Neuronal stem cell (in vitro differentiated cells): ENCODE results near the gene RAB11FIP2.

Source experiments
- DNase-seq: peaks from one replicate; pipeline ENCODE4 v3.0.0-alpha.2; 2013; ENCODE audit warnings: low spot score
- H2AFZ ChIP-seq: one replicate; pipeline ENCODE4 v1.6.1; 2013; ENCODE audit warnings: mild to moderate bottlenecking, low read length, inconsistent platforms
- H2AK5ac ChIP-seq: 2 replicates; pipeline ENCODE4 v1.6.1; 2013; ENCODE audit warnings: low read depth, mild to moderate bottlenecking, inconsistent platforms, low read length, moderate library complexity, mixed read lengths
- H2BK120ac ChIP-seq: 2 replicates; pipeline ENCODE4 v1.6.1; 2013; ENCODE audit warnings: low read depth, mild to moderate bottlenecking, inconsistent platforms, low read length, moderate library complexity, mixed read lengths
- H2BK12ac ChIP-seq: one replicate; pipeline ENCODE4 v1.6.1; 2013; ENCODE audit warnings: low read length, inconsistent platforms
- H2BK15ac ChIP-seq: 2 replicates; pipeline ENCODE4 v1.6.1; 2013; ENCODE audit warnings: mild to moderate bottlenecking, low read length, inconsistent platforms, mixed read lengths
- H2BK5ac ChIP-seq: one replicate; pipeline ENCODE4 v1.6.1; 2013; ENCODE audit warnings: inconsistent platforms, mild to moderate bottlenecking, low read length, moderate library complexity
- H3K14ac ChIP-seq: one replicate; pipeline ENCODE4 v1.6.1; 2013; ENCODE audit warnings: low read length, inconsistent platforms
- H3K18ac ChIP-seq: 2 replicates; pipeline ENCODE4 v1.6.1; 2013; ENCODE audit warnings: low read length, inconsistent platforms
- H3K23ac ChIP-seq: 2 replicates; pipeline ENCODE4 v1.6.1; 2013; ENCODE audit warnings: low read depth, mild to moderate bottlenecking, mixed read lengths, low read length, inconsistent platforms; ENCODE audit not compliant: poor library complexity
- H3K27ac ChIP-seq: replicated peaks from 3 replicates; pipeline ENCODE4 v1.5.1; 2013; ENCODE audit warnings: low read length, inconsistent platforms
- H3K27me3 ChIP-seq, 3 experiments: 2 replicates each; pipeline ENCODE4 v1.6.1; 2013; ENCODE audit warnings: low read length in 3 of 3, mild to moderate bottlenecking in 2 of 3, inconsistent platforms in 1 of 3, low read depth in 1 of 3, mixed read lengths in 1 of 3, moderate library complexity in 1 of 3; ENCODE audit not compliant: control insufficient read depth in 3 of 3, insufficient read depth in 3 of 3
- H3K36me3 ChIP-seq, 2 donors: replicated peaks in 1 of 2; 2 replicates each; pipeline ENCODE4 v1.6.1; 2013; ENCODE audit warnings: low read length in 2 of 2; ENCODE audit not compliant: control insufficient read depth in 2 of 2, insufficient read depth in 2 of 2
- H3K4ac ChIP-seq: 2 replicates; pipeline ENCODE4 v1.6.1; 2013; ENCODE audit warnings: inconsistent platforms, mild to moderate bottlenecking, low read length, moderate library complexity
- H3K4me1 ChIP-seq, 2 donors: 1 replicate in 1 of 2; 2 replicates in 1 of 2; pipeline ENCODE4 v1.6.1; 2013; ENCODE audit warnings: low read length in 2 of 2, low read depth in 1 of 2; ENCODE audit not compliant: control insufficient read depth in 2 of 2, insufficient read depth in 1 of 2
- H3K4me2 ChIP-seq: one replicate; pipeline ENCODE4 v1.6.1; 2013; ENCODE audit warnings: mild to moderate bottlenecking, low read length, inconsistent platforms; ENCODE audit not compliant: insufficient read depth, poor library complexity, severe bottlenecking
- H3K4me3 ChIP-seq, 2 donors: 2 replicates each; pipeline ENCODE4 v1.5.1; 2013; ENCODE audit warnings: low read length in 2 of 2, mild to moderate bottlenecking in 2 of 2, inconsistent platforms in 1 of 2, moderate library complexity in 1 of 2
- H3K79me1 ChIP-seq: one replicate; pipeline ENCODE4 v1.6.1; 2013; ENCODE audit warnings: low read depth, mild to moderate bottlenecking, inconsistent platforms, low read length, moderate library complexity
- H3K9ac ChIP-seq: one replicate; pipeline ENCODE4 v1.6.1; 2013; ENCODE audit warnings: mild to moderate bottlenecking, low read depth, low read length, inconsistent platforms; ENCODE audit not compliant: poor library complexity
- H3K9me3 ChIP-seq, 2 donors: replicated peaks in 1 of 2; 2 replicates each; pipeline versions ENCODE3 to v1.6.1; 2013; ENCODE audit warnings: low read length in 2 of 2, mild to moderate bottlenecking in 2 of 2, inconsistent platforms in 1 of 2, low read depth in 1 of 2, mixed read lengths in 1 of 2, moderate library complexity in 1 of 2; ENCODE audit not compliant: control insufficient read depth in 2 of 2, insufficient read depth in 1 of 2
- H4K8ac ChIP-seq: one replicate; pipeline ENCODE4 v1.6.1; 2013; ENCODE audit warnings: low read depth, mild to moderate bottlenecking, inconsistent platforms, low read length, moderate library complexity
- H4K91ac ChIP-seq: one replicate; pipeline ENCODE4 v1.6.1; 2013; ENCODE audit warnings: low read length, low read depth, mild to moderate bottlenecking, inconsistent platforms; ENCODE audit not compliant: poor library complexity
- WGBS, 2 donors: extraction: QIAGEN DNeasy Blood & Tissue Kit; methylation state at CpG; one replicate each; pipeline ENCODE4 v1.1.7; 2013; ENCODE audit warnings: missing lambda C conversion rate in 2 of 2, mixed read lengths in 1 of 2; ENCODE audit not compliant: insufficient read length in 2 of 2, insufficient replicate concordance in 1 of 2; ENCODE audit errors: extremely low coverage in 2 of 2; 5-methylcytosine and 5-hydroxymethylcytosine counted together

RAB11FIP2 gene

GRCh38 chr10:118031351-118032075 lies 15.2 kb downstream of the RAB11FIP2 start:
- Histone ChIP-seq H3K36me3 (peaks cover 4 to 17% of the 10 kb centered on the region in 2 donors), H3K27me3 (no peaks in the 10 kb centered on the region), H2BK5ac (no peak overlapping the region), H2BK15ac (no peak overlapping the region), H3K18ac (no peak overlapping the region), H2AK5ac (no peak overlapping the region), H2BK120ac (no peak overlapping the region), H3K23ac (no peak overlapping the region), H4K91ac (no peak overlapping the region), H3K9me3 (no peaks in the 10 kb centered on the region), H3K27ac (no peak overlapping the region), H3K4me1 (peaks cover 3 to 10% of the 10 kb centered on the region in 2 donors), H3K79me1 (no peaks in the 10 kb centered on the region), H3K4me2 (no peak overlapping the region), H3K9ac (no peak overlapping the region), H3K14ac (no peak overlapping the region), H3K4ac (no peak overlapping the region), H2BK12ac (no peak overlapping the region), H2AFZ (no peak overlapping the region), H4K8ac (no peak overlapping the region), H3K4me3 (no peak overlapping the region)
- DNase-seq, result no peak
- WGBS, 2 donors, result no CpG with 5 or more reads among the region's 2 CpGs

- H3K9me3 ChIP-seq, result no peaks in the 10 kb centered on the region
- H2BK12ac ChIP-seq, result no peak overlapping the region
- no peak for DNase-seq
- no peak overlapping the region for H3K14ac ChIP-seq
- H3K4me2 ChIP-seq, result no peak overlapping the region
- no peak overlapping the region for H4K91ac ChIP-seq
- no peak overlapping the region for H3K23ac ChIP-seq
- H3K36me3 ChIP-seq, result peaks cover 5 to 8% of the 10 kb centered on the region in 2 donors
- no peak overlapping the region for H2BK15ac ChIP-seq
- no peak overlapping the region for H3K27ac ChIP-seq
- no peak overlapping the region for H2BK5ac ChIP-seq
- no peaks in the 10 kb centered on the region for H3K79me1 ChIP-seq
- H3K4ac ChIP-seq, result no peak overlapping the region
- H2AFZ ChIP-seq, result no peak overlapping the region
- no peak overlapping the region for H2BK120ac ChIP-seq
- no peak overlapping the region for H3K4me3 ChIP-seq
- no peak overlapping the region for H4K8ac ChIP-seq
- H2AK5ac ChIP-seq, result no peak overlapping the region
- peaks cover 0 to 3% of the 10 kb centered on the region in 2 donors for H3K4me1 ChIP-seq
- no peaks in the 10 kb centered on the region for H3K27me3 ChIP-seq
- no peak overlapping the region for H3K18ac ChIP-seq
- H3K9ac ChIP-seq, result no peak overlapping the region
These were observed 18.1 kb downstream of the RAB11FIP2 start for GRCh38 chr10:118028619-118029018.

GRCh38 chr10:118027397-118027796 lies 19.3 kb downstream of the RAB11FIP2 start:
- no CpG with 5 or more reads among the region's 2 CpGs for WGBS, 2 donors
- no peak overlapping the region for H2BK5ac ChIP-seq
- no peak for DNase-seq

GRCh38 chr10:118026936-118027335 lies 19.8 kb downstream of the RAB11FIP2 start:
- Histone ChIP-seq H3K18ac (no peak overlapping the region), H3K79me1 (no peaks in the 10 kb centered on the region), H3K27ac (no peak overlapping the region), H4K8ac (no peak overlapping the region), H2BK120ac (no peak overlapping the region), H3K4me3 (no peak overlapping the region), H2AFZ (no peak overlapping the region), H3K23ac (no peak overlapping the region), H3K4me2 (no peak overlapping the region), H2AK5ac (no peak overlapping the region), H3K4ac (no peak overlapping the region), H2BK5ac (no peak overlapping the region), H3K9ac (no peak overlapping the region), H3K27me3 (no peaks in the 10 kb centered on the region), H3K36me3 (peaks cover 0 to 2% of the 10 kb centered on the region in 2 donors), H2BK12ac (no peak overlapping the region), H4K91ac (no peak overlapping the region), H2BK15ac (no peak overlapping the region), H3K9me3 (no peaks in the 10 kb centered on the region), H3K4me1 (peaks cover 0 to 3% of the 10 kb centered on the region in 2 donors), H3K14ac (no peak overlapping the region)
- DNase-seq, result no peak
- WGBS, 2 donors, result no CpG with 5 or more reads among the region's 4 CpGs

More at GRCh38 chr10:118027397-118027796, 19.3 kb downstream of the RAB11FIP2 start:
- no peak overlapping the region for H4K91ac ChIP-seq
- no peaks in the 10 kb centered on the region for H3K27me3 ChIP-seq
- no peak overlapping the region for H3K27ac ChIP-seq
- no peak overlapping the region for H2AK5ac ChIP-seq
- H3K4ac ChIP-seq, result no peak overlapping the region
- H3K9ac ChIP-seq, result no peak overlapping the region
- no peak overlapping the region for H3K18ac ChIP-seq
- H3K4me2 ChIP-seq, result no peak overlapping the region
- no peak overlapping the region for H2BK120ac ChIP-seq
- H2BK15ac ChIP-seq, result no peak overlapping the region
- H3K4me3 ChIP-seq, result no peak overlapping the region
- no peak overlapping the region for H2BK12ac ChIP-seq
- no peak overlapping the region for H2AFZ ChIP-seq
- H4K8ac ChIP-seq, result no peak overlapping the region
- H3K23ac ChIP-seq, result no peak overlapping the region
- no peaks in the 10 kb centered on the region for H3K79me1 ChIP-seq
- H3K4me1 ChIP-seq, result peaks cover 0 to 3% of the 10 kb centered on the region in 2 donors
- H3K9me3 ChIP-seq, result no peaks in the 10 kb centered on the region
- H3K14ac ChIP-seq, result no peak overlapping the region
- H3K36me3 ChIP-seq, result peaks cover 0 to 2% of the 10 kb centered on the region in 2 donors
